ENCODE data around the gene MYPOP.

MYPOP gene

GRCh38 chr19:45862564-45863334 is 39.7 kb downstream of the MYPOP start, which contains the start of gene SYMPK:
Gene SYMPK (minus strand): TSS chr19:45863147. CDS start chr19:45854495, 8,652 bp downstream.
- Histone ChIP-seq H3K27me3 (peaks cover 44% of the 10 kb centered on the region), H3K27ac (peak within 1 kb of the TSS; percentile 73), H3K4me3 (ENCODE audit: low read depth in 1 of 2, low read length in 1 of 2) (peak within 1 kb of the TSS; percentile 78 to 87), H3K36me3 (no peaks in the 10 kb centered on the region), H3K9me3 (no peaks in the 10 kb centered on the region), H3K4me1 (ENCODE audit: control insufficient read depth in 1 of 2, insufficient read depth in 1 of 2, low read depth in 1 of 2, low read length in 1 of 2) (peaks cover 18 to 20% of the 10 kb centered on the region in 2 experiments)
- TF ChIP-seq CTCF (IDR thresholded peaks at IDR 0.05), result peak; percentile 43

- H3K4me1 ChIP-seq (ENCODE audit: control insufficient read depth in 1 of 2, insufficient read depth in 1 of 2, low read depth in 1 of 2, low read length in 1 of 2), result peaks cover 18 to 20% of the 10 kb centered on the region in 2 experiments
- no peak for TF ChIP-seq CTCF (IDR thresholded peaks at IDR 0.05)
- H3K27me3 ChIP-seq, result peaks cover 41% of the 10 kb centered on the region
- peak overlapping the region; percentile 73 for H3K27ac ChIP-seq
- peak overlapping the region; percentile 78 to 87 for H3K4me3 ChIP-seq (ENCODE audit: low read depth in 1 of 2, low read length in 1 of 2)
- H3K9me3 ChIP-seq, result no peaks in the 10 kb centered on the region
- H3K36me3 ChIP-seq, result no peaks in the 10 kb centered on the region
These were observed 40.2 kb downstream of the MYPOP start for GRCh38 chr19:45862271-45862563.

GRCh38 chr19:45860359-45861259 is 41.8 kb downstream of the MYPOP start:
- H3K27me3 ChIP-seq, result peaks cover 25% of the 10 kb centered on the region
- H3K4me3 ChIP-seq (ENCODE audit: low read depth in 1 of 2, low read length in 1 of 2), result no peak overlapping the region
- H3K4me1 ChIP-seq (ENCODE audit: control insufficient read depth in 1 of 2, insufficient read depth in 1 of 2, low read depth in 1 of 2, low read length in 1 of 2), result peaks cover 18 to 20% of the 10 kb centered on the region in 2 experiments
- H3K27ac ChIP-seq, result no peak overlapping the region
- H3K9me3 ChIP-seq, result no peaks in the 10 kb centered on the region
- peaks cover 5% of the 10 kb centered on the region for H3K36me3 ChIP-seq
- no peak for TF ChIP-seq CTCF (IDR thresholded peaks at IDR 0.05)

GRCh38 chr19:45854167-45854778 is 48.1 kb downstream of the MYPOP start:
- TF ChIP-seq CTCF (IDR thresholded peaks at IDR 0.05), result no peak
- no peaks in the 10 kb centered on the region for H3K4me1 ChIP-seq (ENCODE audit: control insufficient read depth in 1 of 2, insufficient read depth in 1 of 2, low read depth in 1 of 2, low read length in 1 of 2)
- no peaks in the 10 kb centered on the region for H3K27me3 ChIP-seq
- peaks cover 58% of the 10 kb centered on the region for H3K36me3 ChIP-seq
- no peaks in the 10 kb centered on the region for H3K9me3 ChIP-seq
- no peak overlapping the region for H3K27ac ChIP-seq
- no peak overlapping the region for H3K4me3 ChIP-seq (ENCODE audit: low read depth in 1 of 2, low read length in 1 of 2)

- Histone ChIP-seq H3K9me3 (no peaks in the 10 kb centered on the region), H3K36me3 (peaks cover 70% of the 10 kb centered on the region), H3K4me3 (ENCODE audit: low read depth in 1 of 2, low read length in 1 of 2) (no peak overlapping the region), H3K27me3 (no peaks in the 10 kb centered on the region), H3K27ac (no peak overlapping the region), H3K4me1 (ENCODE audit: control insufficient read depth in 1 of 2, insufficient read depth in 1 of 2, low read depth in 1 of 2, low read length in 1 of 2) (no peaks in the 10 kb centered on the region)
- no peak for TF ChIP-seq CTCF (IDR thresholded peaks at IDR 0.05)
These were observed 49.4 kb downstream of the MYPOP start for GRCh38 chr19:45852983-45853382.

All from neutrophil (primary cell).